ENCODE results near the gene KLHL25.

KLHL25 gene

DNA sequence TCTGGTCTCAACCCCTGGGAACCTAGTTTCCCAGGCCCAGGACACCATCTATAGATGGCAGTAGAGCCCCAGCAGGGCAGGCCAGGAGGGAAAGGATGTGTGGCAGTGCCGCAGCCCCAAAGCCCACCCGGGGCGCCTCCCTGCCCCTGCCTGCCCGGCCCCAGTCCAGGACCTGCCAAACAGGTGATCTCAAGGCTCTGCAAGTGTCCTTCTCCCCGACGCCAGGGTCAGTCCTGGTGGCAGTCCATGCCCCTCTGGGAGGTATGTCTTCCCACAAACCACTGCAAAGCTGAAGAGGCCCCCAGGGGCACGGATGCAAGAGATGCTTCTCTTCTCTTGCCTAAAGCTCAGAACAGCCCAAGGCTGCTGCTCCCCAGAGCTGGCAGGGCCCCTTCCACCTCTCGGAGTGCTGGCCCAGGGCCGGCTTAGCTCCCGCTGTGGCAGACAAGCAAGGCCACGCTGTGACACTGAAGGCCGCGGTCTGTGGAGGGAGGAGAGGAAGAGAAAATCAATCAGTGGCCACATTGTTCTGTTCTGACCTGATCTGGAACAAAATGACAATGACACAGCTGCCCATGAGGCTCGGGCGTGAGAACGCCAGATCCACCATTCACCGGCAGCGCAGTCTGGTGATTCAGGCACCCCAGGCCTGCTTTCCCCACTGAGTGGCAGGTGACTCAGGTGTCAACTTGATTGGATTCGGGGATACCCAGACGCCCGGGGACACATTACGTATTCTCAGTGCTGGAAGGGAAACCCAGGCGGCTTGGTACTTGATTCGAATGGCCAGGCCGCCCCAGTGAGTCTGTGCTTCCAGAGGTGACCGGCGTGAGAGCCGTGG lies 34.0 kb downstream of the KLHL25 start:
- no peak for DNase-seq (ENCODE audit: low read depth in 2 of 2)

DNA sequence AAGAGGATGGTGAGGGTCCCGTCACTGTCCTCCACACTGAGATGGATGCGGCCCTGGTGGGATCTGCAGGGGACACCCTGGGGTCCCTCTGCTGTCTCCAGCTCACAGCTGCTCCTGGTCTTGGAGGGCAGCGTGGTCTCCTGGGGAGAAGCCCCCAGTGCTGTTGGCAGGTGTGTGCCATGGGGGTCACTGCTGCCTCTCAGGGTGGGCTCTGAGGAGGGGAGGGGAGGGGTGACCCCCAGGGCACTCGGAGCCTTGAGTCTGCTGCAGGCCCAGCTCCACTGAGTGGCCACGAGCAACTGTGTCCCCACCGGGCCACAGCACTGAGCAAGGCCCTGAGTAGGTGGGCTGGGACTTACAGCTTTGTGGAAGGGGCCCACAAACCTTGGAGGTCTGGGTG lies 34.7 kb downstream of the KLHL25 start:
- DNase-seq (ENCODE audit: low read depth in 2 of 2): no peak

DNA sequence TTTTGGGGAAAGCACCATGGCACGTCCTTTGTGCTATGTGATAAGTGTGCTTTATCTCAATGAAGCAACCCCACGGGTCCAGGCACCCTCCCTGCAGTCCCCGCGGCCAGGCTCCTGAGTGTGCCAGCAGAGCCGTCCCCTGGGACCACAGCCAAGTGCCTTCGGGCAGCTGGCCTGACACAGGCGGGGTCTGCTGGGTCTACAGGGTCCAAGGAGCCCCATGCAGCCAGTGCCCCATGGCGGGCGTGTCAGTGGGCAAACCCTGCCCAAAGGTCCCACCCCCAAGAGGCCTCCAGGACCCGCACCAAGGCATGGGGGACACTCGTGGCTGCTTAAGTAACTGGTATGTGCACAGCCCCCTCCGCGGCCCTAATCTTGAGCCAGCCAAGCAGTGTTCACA lies 35.3 kb downstream of the KLHL25 start:
- no peak for DNase-seq (ENCODE audit: low read depth in 2 of 2)

DNA sequence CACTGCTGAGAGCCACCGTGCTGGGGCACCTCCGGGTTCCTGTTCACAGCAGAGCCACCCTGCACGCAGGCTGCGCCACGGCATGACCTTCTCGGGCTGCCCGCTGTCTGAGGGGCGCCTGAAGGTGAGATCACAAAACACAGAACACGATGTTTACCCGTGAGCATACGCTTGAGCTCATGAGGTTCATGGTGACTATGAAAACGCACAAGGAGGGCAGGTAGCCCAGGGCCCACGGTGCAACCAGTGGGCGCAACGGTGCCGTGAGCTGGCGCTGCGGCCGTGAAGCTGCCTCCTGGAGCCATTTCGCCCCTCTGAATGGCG lies 36.1 kb downstream of the KLHL25 start:
- no peak for DNase-seq (ENCODE audit: low read depth in 2 of 2)

DNA sequence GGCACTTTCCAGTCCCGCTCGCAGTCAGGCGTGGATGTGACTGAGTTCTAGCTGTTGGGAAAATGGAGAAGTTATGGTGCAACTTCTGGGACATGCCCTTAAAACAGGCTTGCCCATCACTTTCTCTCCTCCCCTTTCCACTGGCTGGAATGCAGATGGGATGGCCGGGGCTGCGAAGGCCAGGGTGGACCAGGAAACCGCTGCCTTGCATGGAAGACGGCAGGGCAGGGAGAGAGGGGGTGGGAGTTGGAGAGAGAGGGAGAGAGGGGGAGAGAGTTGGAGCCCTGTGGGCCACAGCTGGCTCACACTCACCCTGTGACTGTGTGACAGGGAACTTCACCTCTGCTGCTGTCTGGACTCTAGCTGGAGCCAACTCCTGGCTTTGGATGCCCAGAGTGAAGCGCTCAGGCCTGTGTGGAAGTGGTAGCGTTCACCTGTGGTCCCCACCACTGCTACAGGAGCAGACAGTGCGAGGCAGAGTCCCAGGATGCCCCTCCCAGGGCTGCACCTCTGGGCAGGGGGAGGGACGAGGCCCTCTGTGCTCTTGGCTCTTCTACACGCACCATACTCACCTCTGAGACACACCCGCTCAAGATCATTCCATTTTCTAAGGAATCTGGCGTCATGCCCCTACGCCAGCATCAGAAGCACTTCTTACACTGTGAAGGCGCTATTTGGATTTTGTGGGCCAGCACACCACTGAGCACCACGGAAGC lies 36.6 kb downstream of the KLHL25 start:
- DNase-seq (ENCODE audit: low read depth in 2 of 2): no peak

DNA sequence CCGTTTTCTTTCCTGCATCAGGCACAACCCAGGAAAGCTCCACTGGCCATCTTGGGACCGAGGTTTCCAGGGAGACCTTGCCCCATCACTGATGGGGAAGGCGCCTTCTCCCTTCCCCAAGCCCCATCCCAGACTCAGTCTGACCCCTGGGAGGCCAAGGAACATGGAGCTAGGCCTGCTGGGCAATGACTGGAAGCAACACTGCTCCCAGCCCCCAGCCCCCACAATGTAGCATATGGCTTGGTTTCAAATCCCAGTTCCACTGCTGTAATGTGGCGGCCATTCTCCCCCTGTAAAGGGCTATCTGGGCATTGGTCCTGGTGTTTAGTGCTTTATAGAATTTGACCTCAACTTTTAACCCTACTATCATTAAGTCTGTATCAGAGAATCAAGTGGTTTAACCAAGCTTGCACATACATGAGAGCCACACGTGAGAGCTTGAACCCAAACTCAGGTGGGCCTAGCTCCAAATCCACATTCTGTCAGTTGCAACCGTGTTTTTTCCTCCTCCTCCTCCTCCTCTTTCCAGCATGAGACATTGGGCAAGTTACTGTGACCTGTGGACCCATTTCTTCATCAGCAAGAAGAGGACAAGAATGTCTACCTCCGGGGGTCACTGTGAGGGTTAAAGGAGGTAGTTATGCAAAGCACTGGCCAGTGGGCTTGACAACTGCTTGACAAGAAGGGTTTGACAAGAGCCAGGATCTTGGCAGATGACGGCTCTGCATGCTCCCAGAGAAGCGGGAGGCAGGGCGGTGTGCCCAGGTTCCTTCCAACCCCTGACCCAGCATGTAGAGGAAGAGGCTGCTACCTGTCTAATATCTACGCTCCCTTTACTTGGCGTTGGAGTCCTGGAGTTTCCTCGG lies 37.4 kb downstream of the KLHL25 start:
- no peak for DNase-seq (ENCODE audit: low read depth in 2 of 2)

DNA sequence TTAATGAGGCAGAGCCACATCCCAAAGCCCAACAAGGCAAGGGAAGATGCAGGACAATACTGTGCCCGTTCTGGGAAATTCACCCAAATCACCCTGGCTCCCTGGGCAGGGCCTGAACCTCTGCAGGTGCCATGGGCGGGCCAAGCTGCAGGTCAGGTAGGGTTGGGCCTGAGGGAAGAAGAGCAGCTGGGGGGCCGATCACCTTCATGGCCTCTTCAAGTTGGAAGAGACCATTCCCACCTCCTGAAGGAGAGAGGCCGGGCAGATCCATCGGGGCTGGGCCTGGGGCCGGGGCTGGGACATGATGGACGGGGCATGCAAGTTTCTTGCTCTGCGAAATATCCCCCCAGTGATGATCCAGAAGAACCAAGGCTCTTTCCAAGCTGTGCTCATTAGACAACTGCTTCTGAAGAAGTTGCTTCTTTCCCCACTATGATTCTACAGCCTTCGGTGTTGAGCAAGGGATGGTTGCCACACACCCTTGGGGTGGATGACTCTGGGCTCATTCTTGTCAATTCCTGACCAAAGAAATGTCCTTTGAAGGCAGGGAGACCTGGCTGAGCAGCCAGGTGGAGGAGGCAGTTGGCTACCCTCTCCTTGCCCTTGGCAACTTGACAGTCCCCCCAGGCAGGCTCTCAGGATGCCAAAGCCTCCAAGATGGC lies 38.2 kb downstream of the KLHL25 start:
- no peak for DNase-seq (ENCODE audit: low read depth in 2 of 2)

DNA sequence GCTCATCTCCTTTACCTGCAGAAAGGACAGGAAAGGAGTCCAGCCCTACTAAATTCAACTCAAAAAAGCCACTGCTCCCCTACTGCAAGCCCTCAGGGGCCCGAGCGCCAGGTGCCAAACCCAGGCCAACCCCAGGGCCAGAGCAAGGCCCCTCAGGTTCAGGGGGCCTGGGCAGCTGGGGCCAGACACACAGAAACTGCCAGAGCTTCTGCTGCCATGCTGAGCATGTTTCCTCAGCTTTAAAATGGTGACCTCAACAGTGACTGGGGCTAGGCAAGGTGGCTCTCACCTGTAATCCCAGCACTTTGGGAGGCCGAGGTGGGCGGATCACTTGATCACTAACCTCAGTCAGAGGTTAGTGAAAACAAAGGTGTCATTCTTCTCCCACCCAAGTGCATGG lies 38.8 kb downstream of the KLHL25 start:
- no peak for DNase-seq (ENCODE audit: low read depth in 2 of 2)

DNA sequence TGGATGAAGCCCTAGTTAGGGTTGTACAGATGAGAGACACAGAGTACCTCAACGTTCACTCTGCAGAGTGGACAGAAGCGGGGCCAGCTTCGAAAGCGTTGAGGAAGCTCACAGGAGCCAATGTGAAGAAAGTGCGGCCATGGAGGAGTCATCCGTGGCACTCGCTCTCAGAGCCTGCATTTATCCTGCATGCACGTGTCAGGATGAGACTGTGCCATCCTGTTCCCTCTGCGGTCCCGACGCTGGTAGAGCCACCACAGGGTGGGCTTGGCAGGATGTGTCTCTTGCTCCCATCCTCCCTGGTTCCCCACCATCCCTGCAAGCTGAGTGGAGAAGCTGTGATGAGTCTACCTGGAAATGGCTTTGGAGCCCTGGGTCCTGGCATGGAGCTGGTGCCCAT lies 39.3 kb downstream of the KLHL25 start:
- no peak for DNase-seq (ENCODE audit: low read depth in 2 of 2)

DNA sequence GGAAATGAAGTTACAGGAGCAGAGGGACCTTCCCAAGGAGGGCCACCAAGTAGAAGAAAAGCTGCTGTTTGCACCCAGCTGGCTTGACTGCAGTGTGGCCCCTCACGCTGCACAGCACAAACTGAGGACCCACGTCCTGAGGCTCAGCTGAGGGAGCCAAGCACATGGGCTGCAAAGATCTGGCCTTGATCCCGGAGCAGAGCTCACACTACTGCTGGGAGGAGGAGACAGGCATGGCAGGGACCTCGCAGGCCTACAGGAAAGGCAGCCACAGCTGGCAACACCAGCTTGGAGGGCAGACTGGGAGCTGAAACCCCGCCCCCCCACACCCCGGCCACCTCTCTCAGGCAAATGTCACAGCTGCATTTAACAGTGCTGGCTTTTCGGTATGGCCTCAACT lies 39.7 kb downstream of the KLHL25 start:
- no peak for DNase-seq (ENCODE audit: low read depth in 2 of 2)

DNA sequence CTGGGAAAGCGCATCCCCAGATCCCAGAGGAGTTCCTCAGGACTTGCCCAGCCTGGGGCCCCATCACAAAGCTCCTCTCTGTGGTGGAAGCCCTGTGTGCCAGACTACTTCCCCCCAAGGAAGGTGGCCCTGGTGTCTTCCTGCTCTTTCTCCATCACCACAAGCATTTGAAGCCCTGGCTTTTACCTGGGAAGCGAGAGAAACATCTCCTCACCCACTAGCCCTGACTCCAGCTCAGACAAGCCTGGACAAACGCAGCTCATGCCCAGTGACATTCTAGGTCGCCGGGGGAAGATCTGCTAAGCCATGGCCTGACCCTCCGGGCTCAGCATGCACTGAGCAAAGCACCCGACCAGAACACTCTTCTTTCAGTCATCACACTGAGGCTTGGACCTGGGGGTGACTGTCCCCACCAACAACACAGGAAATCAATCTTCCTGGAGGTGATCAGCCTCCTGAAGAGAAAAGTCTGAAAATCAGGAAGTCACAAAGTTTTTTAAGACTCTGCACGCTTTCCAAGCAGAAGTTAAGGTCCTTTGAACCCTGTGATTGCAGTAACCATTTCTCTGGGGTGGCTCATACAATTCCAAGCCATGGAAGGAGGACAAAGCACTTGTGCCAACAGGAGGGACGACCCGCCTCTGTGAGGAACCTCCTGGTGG lies 40.8 kb downstream of the KLHL25 start:
- no peak for DNase-seq (ENCODE audit: low read depth in 2 of 2)

DNA sequence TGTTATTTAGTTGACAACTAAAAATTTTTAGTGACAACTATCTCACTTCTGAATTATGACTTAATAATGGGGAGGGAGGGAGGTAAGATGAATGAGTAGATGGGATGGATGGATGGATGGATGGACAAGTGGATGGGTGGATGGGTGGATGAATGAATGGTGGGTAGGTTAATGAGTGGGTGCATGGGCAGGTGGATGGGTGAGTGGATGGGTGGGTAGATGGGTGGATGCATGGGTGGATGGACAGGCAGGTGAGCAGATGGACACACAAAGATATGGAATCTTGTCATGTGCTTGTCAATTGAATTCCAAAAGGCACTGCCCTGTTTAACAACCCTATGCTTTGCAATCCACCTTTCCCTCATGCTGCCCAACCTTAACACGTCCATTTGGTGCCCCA lies 41.5 kb downstream of the KLHL25 start:
- DNase-seq (ENCODE audit: low read depth in 2 of 2): no peak

DNA sequence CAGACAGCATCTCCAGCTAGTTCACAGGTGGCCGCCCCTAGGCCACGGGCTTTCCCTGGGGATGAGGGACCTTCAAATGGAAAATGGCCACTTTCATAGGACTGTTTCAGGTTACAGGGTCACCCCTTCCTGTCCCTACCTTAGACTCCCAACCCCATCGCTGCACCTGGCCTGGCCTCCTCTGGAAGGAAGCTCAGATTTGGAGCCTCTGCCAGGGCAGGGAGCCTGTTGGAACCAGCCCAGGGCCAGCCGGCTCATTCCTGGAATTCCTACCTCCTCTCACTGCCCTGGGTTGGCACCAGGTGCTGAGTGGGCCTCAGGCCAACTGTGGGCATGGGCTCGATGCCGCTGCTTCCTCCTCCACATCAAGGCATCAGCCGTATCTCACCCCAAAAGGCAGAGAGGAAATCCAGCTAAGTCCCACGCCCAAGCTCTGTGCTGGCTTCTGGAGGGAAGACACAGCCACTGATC lies 42.2 kb downstream of the KLHL25 start:
- no peak for DNase-seq (ENCODE audit: low read depth in 2 of 2)

DNA sequence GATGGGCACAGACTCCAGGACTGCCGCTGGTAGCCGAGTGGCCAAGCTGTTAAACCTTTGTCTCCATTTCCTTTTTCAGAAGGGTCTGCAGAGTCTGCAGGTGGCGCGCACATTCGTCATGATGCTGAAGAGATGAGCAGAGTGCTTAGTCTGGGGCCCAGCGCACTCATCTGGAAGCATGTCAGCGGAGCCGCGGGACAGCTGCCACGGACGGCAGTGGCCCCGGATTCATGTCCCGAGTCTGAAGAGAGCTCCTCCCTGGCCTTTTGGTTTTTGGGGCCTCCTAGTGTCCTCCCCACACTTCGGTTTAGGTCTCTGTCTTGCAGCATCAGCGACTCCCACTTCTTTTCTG lies 42.6 kb downstream of the KLHL25 start:
- no peak for DNase-seq (ENCODE audit: low read depth in 2 of 2)

DNA sequence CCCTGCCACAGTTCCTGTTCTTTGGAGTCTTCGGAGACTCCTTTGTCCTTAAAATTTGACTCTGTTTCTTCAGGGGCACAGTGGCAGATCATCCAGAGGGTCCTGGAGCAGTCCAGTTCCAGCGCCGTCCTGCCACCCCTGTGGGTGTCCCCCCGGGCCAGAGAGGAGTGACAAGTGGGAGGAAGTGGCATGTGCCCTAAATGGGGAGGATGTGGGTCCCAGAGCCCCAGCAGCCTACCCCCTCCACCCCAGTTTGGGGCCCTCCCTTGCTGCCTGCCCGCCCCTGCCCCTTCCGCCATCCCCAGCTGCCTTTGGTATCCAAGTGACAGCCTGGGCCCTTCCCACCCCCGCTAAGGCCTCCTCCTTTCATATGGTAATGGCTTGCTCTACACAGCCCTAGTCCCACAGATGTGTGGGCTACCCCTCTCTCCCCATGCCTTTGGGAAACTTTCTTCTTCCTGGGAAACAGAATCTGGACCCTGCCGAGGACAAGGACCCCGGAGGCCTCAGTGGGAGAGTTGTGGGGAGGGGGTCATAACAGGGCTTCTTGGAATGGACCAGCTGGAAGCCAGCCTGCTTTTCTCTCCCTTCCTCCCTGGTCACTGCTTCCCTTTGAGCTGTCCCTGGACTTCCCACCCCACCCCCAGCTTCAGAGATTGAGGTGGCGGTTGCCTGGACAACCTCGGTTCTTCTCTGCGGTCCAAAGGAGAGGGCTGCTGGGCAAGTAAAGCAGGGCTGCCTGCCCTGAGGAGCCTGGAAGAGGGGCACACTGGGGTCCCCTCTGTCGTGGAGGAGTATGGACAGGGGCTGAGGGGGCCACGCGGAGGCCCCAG lies 43.2 kb downstream of the KLHL25 start:
- no peak for DNase-seq (ENCODE audit: low read depth in 2 of 2)

DNA sequence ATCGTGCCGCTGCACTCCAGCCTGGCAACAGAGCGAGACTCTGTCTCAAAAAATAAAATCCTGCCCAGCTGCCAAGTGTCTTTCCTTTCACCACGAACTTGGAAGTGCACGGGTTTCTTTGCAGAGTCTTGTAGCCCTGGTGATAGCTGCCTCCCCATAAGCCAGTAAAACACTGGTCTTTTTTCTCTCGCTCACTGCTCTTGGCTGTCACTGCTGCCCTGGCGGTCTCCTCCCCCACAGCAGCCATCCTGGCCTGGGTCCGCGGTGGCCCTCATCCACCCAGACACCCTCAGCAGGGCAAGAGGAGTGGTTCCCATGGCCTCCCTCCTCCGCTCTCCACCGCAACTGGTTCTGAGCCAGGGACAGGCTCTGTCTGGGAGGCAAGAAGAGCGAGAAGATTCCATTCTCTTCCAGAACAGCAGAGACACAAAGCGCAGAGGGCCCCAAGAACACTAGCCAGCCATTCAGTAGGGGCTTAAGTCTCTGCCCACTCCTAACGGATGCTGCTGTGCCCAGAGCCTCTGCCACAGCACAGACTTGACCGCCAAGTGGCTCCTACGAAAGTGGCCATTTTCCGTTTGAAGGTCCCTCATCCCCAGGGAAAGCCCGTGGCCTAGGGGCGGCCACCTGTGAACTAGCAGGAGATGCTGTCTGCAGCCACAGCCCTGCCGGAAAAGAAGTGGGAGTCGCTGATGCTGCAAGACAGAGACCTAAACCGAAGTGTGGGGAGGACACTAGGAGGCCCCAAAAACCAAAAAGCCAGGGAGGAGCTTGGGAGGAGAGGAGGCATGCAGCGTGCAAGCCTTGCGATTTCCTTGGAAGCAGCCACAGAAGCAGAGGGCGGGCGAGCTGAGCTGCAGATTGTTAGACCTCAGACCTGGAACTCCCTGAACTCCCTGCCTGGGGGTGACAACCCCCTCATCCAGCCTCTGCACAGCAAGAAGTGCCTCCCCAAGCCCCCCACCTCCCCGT lies 44.1 kb downstream of the KLHL25 start:
- no peak for DNase-seq (ENCODE audit: low read depth in 2 of 2)

DNA sequence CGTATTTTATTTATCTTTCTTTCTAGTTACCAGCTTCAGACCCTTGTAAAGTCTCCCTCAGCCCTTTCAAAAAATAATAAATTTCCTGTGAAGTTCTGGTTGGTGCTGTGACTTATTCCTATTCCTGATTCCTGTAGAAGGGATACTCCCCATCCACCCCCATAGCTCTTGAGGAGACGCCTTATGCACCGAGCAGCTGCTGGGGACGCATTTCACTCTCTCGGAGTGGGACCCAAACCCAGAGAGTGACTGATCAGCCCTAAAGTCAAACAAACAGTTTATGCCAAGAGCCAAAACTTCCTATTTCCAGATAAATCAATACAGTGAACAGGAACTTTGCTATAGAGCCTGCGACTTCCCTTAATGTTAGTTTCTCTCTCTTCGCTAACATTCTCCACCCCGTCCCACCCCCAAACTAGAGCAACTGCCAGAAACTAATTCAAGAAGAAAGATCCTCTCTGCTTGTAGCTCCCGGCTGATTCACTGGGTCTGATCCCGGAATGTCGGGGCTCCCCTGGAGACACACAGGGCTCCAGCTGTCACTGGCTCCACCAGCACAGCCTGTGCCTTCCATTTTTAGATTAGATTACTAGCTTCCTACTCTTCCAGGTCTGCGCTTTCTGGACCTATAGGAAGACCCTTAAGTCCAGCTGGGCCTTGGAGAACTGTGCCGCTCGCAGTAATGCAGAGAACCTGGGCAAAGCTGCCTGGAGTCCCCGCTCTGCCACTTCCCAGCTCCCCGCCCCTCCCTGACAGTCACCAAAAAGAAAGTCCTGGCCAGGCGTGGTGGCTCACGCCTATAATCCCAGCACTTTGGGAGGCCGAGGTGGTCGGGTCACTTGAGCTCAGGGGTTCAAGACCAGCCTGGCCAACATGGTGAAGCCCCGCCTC lies 45.2 kb downstream of the KLHL25 start:
- no peak for DNase-seq (ENCODE audit: low read depth in 2 of 2)

DNA sequence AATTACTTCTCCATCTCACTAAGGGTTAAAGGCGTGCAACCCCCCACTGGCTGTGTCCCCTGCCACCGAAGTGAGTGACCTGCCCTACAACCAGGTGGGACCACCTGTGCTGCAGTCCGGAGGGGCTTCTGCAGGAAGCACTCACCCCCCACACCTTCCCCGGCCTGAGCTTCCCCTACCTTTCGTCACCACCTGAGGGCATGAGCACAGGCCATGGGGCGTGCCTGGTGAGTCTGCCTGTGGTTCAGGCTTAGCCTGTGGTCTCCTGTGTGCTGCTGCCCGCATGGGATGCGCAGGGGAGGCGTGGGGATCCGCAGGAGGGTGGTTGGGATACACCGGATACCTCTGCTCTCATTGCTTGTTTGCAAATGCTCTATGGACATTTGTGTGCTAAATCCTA lies 46.0 kb downstream of the KLHL25 start:
- no peak for DNase-seq (ENCODE audit: low read depth in 2 of 2)
